Breast epithelium (tissue), 3 donors: ENCODE data around the gene PLXNA2.

Experiments
- POLR2AphosphoS5 ChIP-seq, 3 donors: sonication (generic); formaldehyde crosslinking; IDR thresholded peaks; one replicate each; pipeline ENCODE4 v1.6.1; 2017; ENCODE audit warnings: antibody characterized with exemption in 3 of 3
- TF ChIP-seq, protein P1 (sequence below), 3 donors: fragments of 450-650 bp; IDR thresholded peaks; one replicate each; pipeline ENCODE4 v1.5.1; 2016 to 2017; ENCODE audit warnings: antibody characterized with exemption in 3 of 3, mild to moderate bottlenecking in 3 of 3, moderate library complexity in 3 of 3

- TF ChIP-seq POLR2AphosphoS5 (IDR thresholded peaks at IDR 0.05), result no peak
- TF ChIP-seq, protein P1, sequence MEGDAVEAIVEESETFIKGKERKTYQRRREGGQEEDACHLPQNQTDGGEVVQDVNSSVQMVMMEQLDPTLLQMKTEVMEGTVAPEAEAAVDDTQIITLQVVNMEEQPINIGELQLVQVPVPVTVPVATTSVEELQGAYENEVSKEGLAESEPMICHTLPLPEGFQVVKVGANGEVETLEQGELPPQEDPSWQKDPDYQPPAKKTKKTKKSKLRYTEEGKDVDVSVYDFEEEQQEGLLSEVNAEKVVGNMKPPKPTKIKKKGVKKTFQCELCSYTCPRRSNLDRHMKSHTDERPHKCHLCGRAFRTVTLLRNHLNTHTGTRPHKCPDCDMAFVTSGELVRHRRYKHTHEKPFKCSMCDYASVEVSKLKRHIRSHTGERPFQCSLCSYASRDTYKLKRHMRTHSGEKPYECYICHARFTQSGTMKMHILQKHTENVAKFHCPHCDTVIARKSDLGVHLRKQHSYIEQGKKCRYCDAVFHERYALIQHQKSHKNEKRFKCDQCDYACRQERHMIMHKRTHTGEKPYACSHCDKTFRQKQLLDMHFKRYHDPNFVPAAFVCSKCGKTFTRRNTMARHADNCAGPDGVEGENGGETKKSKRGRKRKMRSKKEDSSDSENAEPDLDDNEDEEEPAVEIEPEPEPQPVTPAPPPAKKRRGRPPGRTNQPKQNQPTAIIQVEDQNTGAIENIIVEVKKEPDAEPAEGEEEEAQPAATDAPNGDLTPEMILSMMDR (IDR thresholded peaks at IDR 0.05), result no peak
These were observed 247.5 kb downstream of the PLXNA2 start for GRCh38 chr1:207996636-207997035.
